GM12892 (cell line): ENCODE measurements around the gene ADGRD1.
"Not testable (repeated sequence)": the region's sequence is repeated elsewhere in the genome, so short reads cannot be mapped to it uniquely, and the experiment has no call there.

Experiments
- DNase-seq: peaks from one replicate; pipeline ENCODE4 v3.0.0; 2011; ENCODE audit not compliant: insufficient read length
- FAIRE-seq: peaks from 2 replicates; lab custom pipeline; 2011; peaks lifted over from hg19 to GRCh38; lab: Jason Lieb, UNC
- POLR2A ChIP-seq: IDR thresholded peaks from 2 replicates; pipeline ENCODE4 v1.6.1; 2011; ENCODE audit warnings: low read depth, low read length, control low read depth
- POLR2AphosphoS5 ChIP-seq: IDR thresholded peaks from 2 replicates; pipeline ENCODE4 v1.6.1; 2011; ENCODE audit warnings: low read depth, low read length, control low read depth
- TAF1 ChIP-seq: IDR thresholded peaks from 2 replicates; pipeline ENCODE4 v1.6.1; 2011; ENCODE audit warnings: low read depth, mild to moderate bottlenecking, control low read depth, low read length, borderline replicate concordance

ADGRD1 gene

GRCh38 chr12:131120831-131121271 lies 167.1 kb downstream of the ADGRD1 start:
- FAIRE-seq (no peak), DNase-seq (no peak)
- TF ChIP-seq POLR2AphosphoS5 (no peak), POLR2A (no peak), TAF1 (no peak)

GRCh38 chr12:131121705-131122405 lies 168.1 kb downstream of the ADGRD1 start:
- no peak for DNase-seq
- FAIRE-seq, result no peak
- TF ChIP-seq POLR2A (no peak), TAF1 (no peak), POLR2AphosphoS5 (no peak)

GRCh38 chr12:131122631-131123030 lies 168.9 kb downstream of the ADGRD1 start:
- FAIRE-seq (no peak), DNase-seq (no peak)
- TF ChIP-seq POLR2A (no peak), TAF1 (no peak), POLR2AphosphoS5 (no peak)

GRCh38 chr12:131123817-131124216 lies 170.1 kb downstream of the ADGRD1 start:
- TF ChIP-seq POLR2A (no peak), POLR2AphosphoS5 (no peak), TAF1 (no peak)
- FAIRE-seq, result no peak
- DNase-seq, result no peak

- no peak for FAIRE-seq
- TF ChIP-seq TAF1, result no peak
- TF ChIP-seq POLR2A, result no peak
- TF ChIP-seq POLR2AphosphoS5, result no peak
- no peak for DNase-seq
These were observed 171.0 kb downstream of the ADGRD1 start for GRCh38 chr12:131124487-131125280.

- DNase-seq (no peak), FAIRE-seq (no peak)
- TF ChIP-seq TAF1, result no peak
- TF ChIP-seq POLR2A, result no peak
These were observed 173.0 kb downstream of the ADGRD1 start for GRCh38 chr12:131126662-131127173.

GRCh38 chr12:131128556-131128955 lies 174.8 kb downstream of the ADGRD1 start:
- DNase-seq (no peak), FAIRE-seq (no peak)
- no peak for TF ChIP-seq POLR2AphosphoS5
- TF ChIP-seq TAF1, result no peak
- no peak for TF ChIP-seq POLR2A

GRCh38 chr12:131128966-131129619 lies 175.4 kb downstream of the ADGRD1 start:
- FAIRE-seq, DNase-seq: not testable (repeated sequence)

- TF ChIP-seq POLR2A (no peak), TAF1 (no peak), POLR2AphosphoS5 (no peak)
- FAIRE-seq (no peak), DNase-seq (no peak)
These were observed 176.1 kb downstream of the ADGRD1 start for GRCh38 chr12:131129839-131130238.

GRCh38 chr12:131130311-131130911 lies 176.7 kb downstream of the ADGRD1 start:
- FAIRE-seq (no peak), DNase-seq (no peak)
- TF ChIP-seq POLR2AphosphoS5, result no peak
- TF ChIP-seq TAF1, result no peak
- TF ChIP-seq POLR2A, result no peak

GRCh38 chr12:131131077-131131807 lies 177.5 kb downstream of the ADGRD1 start:
- FAIRE-seq (no peak), DNase-seq (no peak)
- no peak for TF ChIP-seq TAF1
- no peak for TF ChIP-seq POLR2AphosphoS5
- no peak for TF ChIP-seq POLR2A
